GM19452 (cell line): ENCODE data around the gene GRIK2.
A peak's percentile ranks its signal among the peaks of the same experiment; 100 is the strongest.
"Not testable (repeated sequence)": the region's sequence is repeated elsewhere in the genome, so short reads cannot be mapped to it uniquely, and the experiment has no call there.

Experiments used
- ATAC-seq: cut with Tn5 transposase; IDR thresholded peaks from one replicate; pipeline ENCODE4 v1.9.1; 2021; ENCODE audit not compliant: unreplicated experiment

Gene GRIK2

GRCh38 chr6:101614774-101615173 is 221.3 kb downstream of the GRIK2 start:
- ATAC-seq = no peak

- ATAC-seq = no peak
Observed at GRCh38 chr6:101626269-101626668, 232.8 kb downstream of the GRIK2 start.

GRCh38 chr6:101630941-101631340 is 237.4 kb downstream of the GRIK2 start:
- no peak for ATAC-seq

GRCh38 chr6:101633081-101633480 is 239.6 kb downstream of the GRIK2 start:
- no peak for ATAC-seq

GRCh38 chr6:101638865-101639264 is 245.4 kb downstream of the GRIK2 start:
- not testable (repeated sequence) for ATAC-seq

- ATAC-seq = no peak
Observed at GRCh38 chr6:101640131-101640530, 246.6 kb downstream of the GRIK2 start.

- no peak for ATAC-seq
Observed at GRCh38 chr6:101645770-101646169, 252.3 kb downstream of the GRIK2 start.

- ATAC-seq = no peak
Observed at GRCh38 chr6:101650402-101651100, 257.0 kb downstream of the GRIK2 start.

- ATAC-seq = no peak
Observed at GRCh38 chr6:101652079-101652478, 258.6 kb downstream of the GRIK2 start.

GRCh38 chr6:101655109-101655508 is 261.6 kb downstream of the GRIK2 start:
- no peak for ATAC-seq

- ATAC-seq = peak; percentile 82
Observed at GRCh38 chr6:101662111-101662897, 268.8 kb downstream of the GRIK2 start.

GRCh38 chr6:101663100-101663499 is 269.6 kb downstream of the GRIK2 start:
- no peak for ATAC-seq

- no peak for ATAC-seq
Observed at GRCh38 chr6:101666256-101666655, 272.7 kb downstream of the GRIK2 start.

- ATAC-seq = no peak
Observed at GRCh38 chr6:101668496-101669030, 275.1 kb downstream of the GRIK2 start.

GRCh38 chr6:101676187-101676586 is 282.7 kb downstream of the GRIK2 start:
- no peak for ATAC-seq

- ATAC-seq = no peak
Observed at GRCh38 chr6:101682937-101683336, 289.4 kb downstream of the GRIK2 start.

GRCh38 chr6:101683884-101684283 is 290.4 kb downstream of the GRIK2 start:
- ATAC-seq = no peak

- ATAC-seq = no peak
Observed at GRCh38 chr6:101686653-101687052, 293.1 kb downstream of the GRIK2 start.

- ATAC-seq = no peak
Observed at GRCh38 chr6:101689156-101689555, 295.6 kb downstream of the GRIK2 start.

GRCh38 chr6:101689695-101690094 is 296.2 kb downstream of the GRIK2 start:
- ATAC-seq = no peak

GRCh38 chr6:101700655-101701054 is 307.1 kb downstream of the GRIK2 start:
- no peak for ATAC-seq

- no peak for ATAC-seq
Observed at GRCh38 chr6:101703311-101703710, 309.8 kb downstream of the GRIK2 start.
